ENCODE measurements around the gene EXOSC9.

- TF ChIP-seq CTCF (conservative IDR thresholded peaks at IDR 0.05 in 1 of 2, IDR thresholded peaks at IDR 0.05 in 1 of 2; ENCODE audit: low read depth in 1 of 2, low read length in 2 of 2), result no peak
- no peak for TF ChIP-seq EZH2 (IDR thresholded peaks at IDR 0.05; ENCODE audit: low read length, missing control alignments)
Observed at GRCh38 chr4:121791481-121791880, 9.6 kb upstream of the EXOSC9 start.

Data from fibroblast of lung (primary cell).